Tibial nerve (tissue), 4 donors: Measurements from ENCODE around the gene PPP1R3E. TPM values are rescaled to one million over a fixed set of nuclear protein-coding genes. Genes with fewer than 3 reads are reported as not detected.
"Not testable (repeated sequence)": the region's sequence is repeated elsewhere in the genome, so short reads cannot be mapped to it uniquely, and the experiment has no call there.

Source experiments
- DNase-seq, 2 donors: peaks; one replicate each; pipeline ENCODE4 v3.0.0-alpha.2; 2019; ENCODE audit warnings: low spot score in 2 of 2
- H3K27ac ChIP-seq, 4 donors: fragments of 200-600 bp; sonication (generic) in 3 of 4; one replicate each; pipeline ENCODE4 v1.5.1; 2017 to 2019; ENCODE audit warnings: mild to moderate bottlenecking in 1 of 4
- H3K27me3 ChIP-seq, 2 donors: fragments of 200-600 bp; sonication (generic) in 1 of 2; one replicate each; pipeline versions ENCODE4 v1.5.1 to v1.6.0; 2017 to 2019
- H3K36me3 ChIP-seq, 3 donors: fragments of 200-600 bp; sonication (generic); one replicate each; pipeline ENCODE4 v1.5.1; 2018 to 2019
- H3K4me1 ChIP-seq, 4 donors: fragments of 200-600 bp; sonication (generic) in 3 of 4; one replicate each; pipeline ENCODE4 v1.5.1; 2017 to 2019
- H3K4me3 ChIP-seq, 4 donors: fragments of 200-600 bp; sonication (generic) in 3 of 4; one replicate each; pipeline ENCODE4 v1.5.1; 2017 to 2019; ENCODE audit warnings: mild to moderate bottlenecking in 1 of 4, moderate library complexity in 1 of 4
- H3K9me3 ChIP-seq, 4 donors: fragments of 200-600 bp; sonication (generic) in 3 of 4; one replicate each; pipeline ENCODE4 v1.5.1; 2017 to 2019
- CTCF ChIP-seq, 5 experiments: fragments of 200-600 bp in 3 of 5; fragments of 450-650 bp in 2 of 5; sonication (generic) in 3 of 5; IDR thresholded peaks; one replicate each; pipeline ENCODE4 v1.5.1; 2016 to 2019; ENCODE audit warnings: antibody characterized with exemption in 5 of 5, mild to moderate bottlenecking in 3 of 5, moderate library complexity in 2 of 5
- EP300 ChIP-seq, 2 donors: sonication (generic); formaldehyde crosslinking; IDR thresholded peaks; one replicate each; pipeline ENCODE4 v1.6.1; 2017; ENCODE audit warnings: antibody characterized with exemption in 2 of 2, mild to moderate bottlenecking in 1 of 2
- POLR2A ChIP-seq, 2 donors: fragments of 450-650 bp; IDR thresholded peaks; one replicate each; pipeline ENCODE4 v1.6.1; 2017; ENCODE audit warnings: antibody characterized with exemption in 2 of 2, mild to moderate bottlenecking in 2 of 2, moderate library complexity in 2 of 2
- WGBS, 2 donors: methylation state at CpG; one replicate each; pipeline ENCODE4 v1.1.5; 2018; 5-methylcytosine and 5-hydroxymethylcytosine counted together
- total RNA-seq, 4 donors: library from RNA; depleted of rRNA; stranded (reverse); fragments of >200 nt; gene quantifications; one replicate each; pipeline ENCODE4 v1.1.0, GENCODE V29; 2016

Gene PPP1R3E
- total RNA-seq, 4 donors from 2014 or later = 15.0 to 29.1 (median 19.2) TPM

- no peak overlapping the region for H3K4me3 ChIP-seq
- no peak for TF ChIP-seq EP300 (IDR thresholded peaks at IDR 0.05)
- no peak for TF ChIP-seq CTCF (IDR thresholded peaks at IDR 0.05)
- TF ChIP-seq POLR2A (IDR thresholded peaks at IDR 0.05) = no peak
- no peaks in the 10 kb centered on the region for H3K9me3 ChIP-seq
- peaks cover 0 to 5% (median 0%) of the 10 kb centered on the region in 4 donors for H3K4me1 ChIP-seq
- H3K27ac ChIP-seq = no peak overlapping the region
- 91% methylated on average over 2 of the region's 2 CpGs for WGBS, 2 donors
- no peaks in the 10 kb centered on the region for H3K27me3 ChIP-seq
- no peak for DNase-seq
- peaks cover 0 to 32% (median 0%) of the 10 kb centered on the region in 3 donors for H3K36me3 ChIP-seq
Observed at GRCh38 chr14:23275412-23275811, 27.2 kb downstream of the PPP1R3E start.

- DNase-seq = no peak
- H3K4me1 ChIP-seq = no peaks in the 10 kb centered on the region
- WGBS, 2 donors = 84 to 93% methylated on average over 7 of the region's 7 CpGs
- no peak for TF ChIP-seq EP300 (IDR thresholded peaks at IDR 0.05)
- TF ChIP-seq POLR2A (IDR thresholded peaks at IDR 0.05) = no peak
- H3K9me3 ChIP-seq = no peaks in the 10 kb centered on the region
- no peaks in the 10 kb centered on the region for H3K27me3 ChIP-seq
- H3K36me3 ChIP-seq = no peaks in the 10 kb centered on the region
- H3K27ac ChIP-seq = no peak overlapping the region
- no peak overlapping the region for H3K4me3 ChIP-seq
Observed at GRCh38 chr14:23269193-23269592, 33.5 kb downstream of the PPP1R3E start.

GRCh38 chr14:23260849-23261248 is 41.8 kb downstream of the PPP1R3E start:
- H3K4me3 ChIP-seq = not testable (repeated sequence)

GRCh38 chr14:23259426-23259825 is 43.2 kb downstream of the PPP1R3E start:
- no peaks in the 10 kb centered on the region for H3K36me3 ChIP-seq
- DNase-seq = no peak
- no peaks in the 10 kb centered on the region for H3K9me3 ChIP-seq
- no peaks in the 10 kb centered on the region for H3K27me3 ChIP-seq
- TF ChIP-seq CTCF (IDR thresholded peaks at IDR 0.05) = no peak
- TF ChIP-seq POLR2A (IDR thresholded peaks at IDR 0.05) = no peak
- no peak for TF ChIP-seq EP300 (IDR thresholded peaks at IDR 0.05)
- H3K4me3 ChIP-seq = no peak overlapping the region
- no peaks in the 10 kb centered on the region for H3K4me1 ChIP-seq
- no peak overlapping the region for H3K27ac ChIP-seq

More at GRCh38 chr14:23260849-23261248, 41.8 kb downstream of the PPP1R3E start:
- not testable (repeated sequence) for H3K9me3 ChIP-seq, H3K4me1 ChIP-seq, H3K27ac ChIP-seq, H3K36me3 ChIP-seq, H3K27me3 ChIP-seq, DNase-seq
- WGBS, 2 donors = 82% methylated on average over 8 of the region's 8 CpGs

GRCh38 chr14:23258256-23258655 is 44.4 kb downstream of the PPP1R3E start:
- TF ChIP-seq CTCF (IDR thresholded peaks at IDR 0.05) (no peak), POLR2A (IDR thresholded peaks at IDR 0.05) (no peak), EP300 (IDR thresholded peaks at IDR 0.05) (no peak)
- Histone ChIP-seq H3K27ac (no peak overlapping the region), H3K36me3 (no peaks in the 10 kb centered on the region), H3K27me3 (no peaks in the 10 kb centered on the region), H3K4me3 (no peak overlapping the region), H3K9me3 (no peaks in the 10 kb centered on the region), H3K4me1 (no peaks in the 10 kb centered on the region)
- 86 to 87% methylated on average over 5 of the region's 5 CpGs for WGBS, 2 donors
- DNase-seq = no peak

GRCh38 chr14:23252420-23253333 is 50.0 kb downstream of the PPP1R3E start:
- TF ChIP-seq POLR2A (IDR thresholded peaks at IDR 0.05) = no peak
- no peak for TF ChIP-seq CTCF (IDR thresholded peaks at IDR 0.05)
- Histone ChIP-seq H3K4me1 (no peaks in the 10 kb centered on the region), H3K27me3 (no peaks in the 10 kb centered on the region), H3K9me3 (no peaks in the 10 kb centered on the region), H3K4me3 (no peak overlapping the region), H3K36me3 (no peaks in the 10 kb centered on the region), H3K27ac (no peak overlapping the region)
- DNase-seq = no peak
- 61 to 66% methylated on average over 4 of the region's 4 CpGs for WGBS, 2 donors
